ENCODE results near the gene PDAP1.
A peak's percentile ranks its signal among the peaks of the same experiment; 100 is the strongest.

The PDAP1 gene

DNA sequence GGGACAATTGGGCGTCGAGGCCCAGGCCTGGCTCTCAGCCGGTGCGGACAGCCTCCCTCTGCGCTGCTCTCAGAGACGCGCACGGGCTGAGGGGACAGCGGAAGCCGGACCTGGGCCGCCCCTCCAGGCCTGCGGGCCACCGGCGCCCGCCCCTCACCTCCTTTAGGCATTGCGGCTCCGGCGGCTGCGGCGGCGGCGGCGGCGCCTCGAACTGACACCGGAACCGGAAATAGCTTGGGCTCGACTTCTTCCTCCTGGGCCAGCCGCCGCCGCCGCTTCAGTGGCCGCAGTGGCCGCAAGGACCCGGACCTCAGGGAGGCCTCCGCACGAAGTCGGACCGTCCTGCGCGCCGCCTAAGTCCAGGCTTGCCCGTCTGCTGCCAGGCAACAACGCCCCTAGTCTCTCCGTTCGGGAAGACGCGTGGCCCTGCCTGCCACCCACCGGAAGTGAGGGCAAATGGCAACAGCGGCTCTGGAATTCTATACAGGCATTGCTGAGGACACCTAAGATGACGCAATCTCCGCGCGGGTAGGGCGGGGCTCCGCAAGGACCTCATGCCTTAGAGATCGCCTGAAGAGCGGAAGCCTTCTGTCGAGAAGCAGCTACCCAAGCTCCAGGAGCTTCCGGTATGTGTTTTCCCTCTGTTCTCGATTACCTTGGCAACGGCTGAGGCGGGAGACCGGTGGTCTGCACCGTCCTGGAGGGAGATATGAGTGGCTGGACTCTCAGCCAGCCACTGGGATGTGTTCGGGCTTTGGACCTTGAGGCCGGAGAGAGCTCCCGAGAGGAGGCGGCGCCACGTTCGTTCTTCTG lies at the start of gene PDAP1, which contains the start of gene BUD31:
Gene PDAP1, minus strand, starts transcription at position 219 of the 813 bp plus-strand sequence. Its CDS starts 49 bp downstream, at position 170.
Gene BUD31, plus strand, starts transcription at position 591 of the 813 bp plus-strand sequence. CDS start 2,124 bp downstream, outside the sequence.
- H3K27ac ChIP-seq = peak within 1 kb of the TSS; percentile 98
- peak; percentile 90; the same call in 1 of the 2 replicates for TF ChIP-seq ZFX (IDR thresholded peaks at IDR 0.05)
- TF ChIP-seq CTCF (conservative IDR thresholded peaks at IDR 0.05) = no peak

DNA sequence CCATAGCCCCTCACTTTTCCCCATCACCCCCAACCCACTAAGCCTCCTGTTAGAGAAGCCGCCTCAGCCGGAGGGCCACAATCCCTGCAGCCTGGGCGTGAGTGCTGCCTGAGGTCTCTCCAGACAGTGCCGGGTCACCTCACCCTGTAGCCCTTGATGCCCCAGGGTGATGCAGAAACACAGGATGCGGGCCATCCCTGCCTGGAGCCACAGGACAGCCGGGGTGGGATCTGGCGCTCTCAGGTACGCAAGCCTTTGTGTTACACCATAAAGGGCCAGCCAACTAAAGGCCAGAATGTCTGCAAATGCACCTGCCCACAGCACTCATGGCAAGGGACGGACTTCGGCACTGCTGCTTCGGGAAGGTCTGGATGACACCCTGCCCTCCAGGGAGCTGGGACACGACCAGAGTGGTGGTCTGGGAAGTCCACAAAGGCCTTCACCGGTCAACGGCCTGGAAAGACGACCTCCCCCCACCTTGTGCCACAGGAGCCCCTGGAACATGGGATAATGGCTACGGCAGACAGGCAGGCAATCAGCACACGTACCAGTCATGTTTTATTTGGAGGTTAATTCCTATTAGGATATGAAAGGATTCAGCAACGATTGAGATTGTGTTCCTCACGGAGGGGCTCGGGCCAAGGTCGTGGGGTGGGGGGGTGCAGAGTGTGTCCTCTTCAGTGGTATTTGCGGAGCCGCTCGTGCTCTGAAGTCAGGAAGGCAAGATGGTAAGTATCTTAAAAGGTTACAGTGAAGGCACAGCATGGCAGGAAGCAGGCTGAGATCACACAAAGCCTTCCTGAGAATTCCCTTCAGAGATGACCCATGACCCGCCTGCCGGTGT lies 49.5 kb upstream of the PDAP1 start:
- H3K27ac ChIP-seq = no peak overlapping the region
- TF ChIP-seq CTCF (conservative IDR thresholded peaks at IDR 0.05) (no peak), ZFX (IDR thresholded peaks at IDR 0.05) (no peak)

- TF ChIP-seq ZFX (IDR thresholded peaks at IDR 0.05) (no peak), CTCF (conservative IDR thresholded peaks at IDR 0.05) (no peak)
Measured at GRCh38 chr7:99457050-99457649, 48.8 kb upstream of the PDAP1 start.

DNA sequence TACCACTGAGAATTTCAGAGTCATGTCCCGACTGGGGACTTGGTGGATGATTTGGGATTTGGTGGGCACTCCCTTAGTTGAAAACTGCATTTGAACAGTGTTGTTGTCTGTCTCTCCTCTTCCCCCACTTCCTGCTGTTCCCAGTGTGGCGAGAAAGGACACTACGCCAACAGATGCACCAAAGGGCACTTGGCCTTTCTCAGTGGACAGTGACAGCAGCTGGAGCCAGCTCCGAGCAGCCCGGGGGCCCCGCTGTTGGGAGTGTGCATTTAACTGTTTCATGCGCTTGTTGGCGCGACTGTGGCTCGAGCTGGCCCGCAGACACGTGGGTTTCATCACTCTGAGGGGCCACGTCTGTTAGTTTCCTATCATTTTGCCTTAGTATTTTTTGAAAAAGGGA lies 47.9 kb upstream of the PDAP1 start:
- no peak overlapping the region for H3K27ac ChIP-seq
- TF ChIP-seq CTCF (conservative IDR thresholded peaks at IDR 0.05) (no peak), ZFX (IDR thresholded peaks at IDR 0.05) (no peak)

More at GRCh38 chr7:99457050-99457649, 48.8 kb upstream of the PDAP1 start:
- no peak overlapping the region for H3K27ac ChIP-seq

DNA sequence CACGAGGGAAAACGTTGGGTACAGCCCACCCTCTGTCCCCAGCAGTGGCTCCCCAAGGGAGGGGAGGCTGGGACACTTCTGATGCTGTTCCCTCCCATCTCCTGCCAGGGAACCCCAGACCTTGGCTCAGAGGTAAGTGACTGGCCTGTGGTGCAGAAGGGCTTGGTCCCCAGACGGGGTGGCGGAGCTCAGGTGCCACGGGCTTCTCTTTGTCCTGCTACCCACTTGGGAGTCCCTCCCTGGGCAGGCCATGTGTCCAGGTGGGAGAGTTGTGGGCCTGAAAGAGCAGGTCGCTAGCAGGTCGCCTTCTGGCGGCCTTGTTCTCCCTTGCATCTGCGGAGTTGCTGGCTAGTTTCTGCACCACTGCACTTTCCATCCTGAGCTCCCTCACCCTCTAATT lies 47.5 kb upstream of the PDAP1 start:
- TF ChIP-seq CTCF (conservative IDR thresholded peaks at IDR 0.05) (no peak), ZFX (IDR thresholded peaks at IDR 0.05) (no peak)
- no peak overlapping the region for H3K27ac ChIP-seq

GRCh38 chr7:99453105-99453504 lies 44.7 kb upstream of the PDAP1 start:
- no peak overlapping the region for H3K27ac ChIP-seq
- TF ChIP-seq CTCF (conservative IDR thresholded peaks at IDR 0.05) = no peak
- TF ChIP-seq ZFX (IDR thresholded peaks at IDR 0.05) = no peak
